ENCODE results near the gene FOSL1.

Gene FOSL1

DNA sequence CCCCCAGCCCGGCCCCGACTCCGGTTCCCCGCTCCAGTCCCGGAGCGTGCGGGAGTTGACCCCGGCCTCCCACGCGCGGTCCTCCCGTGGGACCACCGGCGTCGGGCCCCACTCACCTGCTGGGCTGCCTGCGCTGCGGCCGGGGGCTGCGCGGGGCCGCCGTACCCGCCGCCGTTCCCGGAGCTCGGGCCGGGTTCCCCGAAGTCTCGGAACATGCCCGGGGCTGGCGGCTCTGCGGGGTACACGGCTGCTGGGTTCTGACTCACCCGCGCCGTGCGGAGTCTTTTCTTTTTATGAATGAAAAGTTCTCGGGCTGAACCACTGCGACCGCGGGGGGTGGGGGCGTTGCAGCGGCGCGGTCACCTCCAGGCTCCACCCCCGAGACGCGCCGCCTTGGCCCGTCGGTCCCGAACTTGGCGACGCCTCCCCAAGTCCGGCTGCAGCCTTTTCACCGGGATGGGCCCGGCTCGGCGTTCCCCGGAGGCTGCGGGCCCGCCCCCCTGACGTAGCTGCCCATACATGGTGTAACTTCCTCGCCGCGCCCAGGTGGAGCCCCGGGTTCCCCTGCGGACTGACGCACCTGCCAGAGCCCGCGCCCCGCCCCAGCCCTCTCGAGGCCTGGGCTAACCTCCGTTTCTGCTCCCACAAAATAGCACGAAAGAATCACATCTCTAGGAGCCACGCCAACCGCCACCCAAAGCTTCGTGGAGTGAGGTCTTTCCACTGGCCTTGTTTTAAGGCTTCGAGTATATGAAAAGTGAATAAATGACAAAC, at the start of gene FOSL1:
Gene FOSL1, minus strand, starts transcription at position 264 of the 774 bp plus-strand sequence. Its CDS starts 49 bp downstream, at position 215.
- peak; percentile 64 for DNase-seq

DNA sequence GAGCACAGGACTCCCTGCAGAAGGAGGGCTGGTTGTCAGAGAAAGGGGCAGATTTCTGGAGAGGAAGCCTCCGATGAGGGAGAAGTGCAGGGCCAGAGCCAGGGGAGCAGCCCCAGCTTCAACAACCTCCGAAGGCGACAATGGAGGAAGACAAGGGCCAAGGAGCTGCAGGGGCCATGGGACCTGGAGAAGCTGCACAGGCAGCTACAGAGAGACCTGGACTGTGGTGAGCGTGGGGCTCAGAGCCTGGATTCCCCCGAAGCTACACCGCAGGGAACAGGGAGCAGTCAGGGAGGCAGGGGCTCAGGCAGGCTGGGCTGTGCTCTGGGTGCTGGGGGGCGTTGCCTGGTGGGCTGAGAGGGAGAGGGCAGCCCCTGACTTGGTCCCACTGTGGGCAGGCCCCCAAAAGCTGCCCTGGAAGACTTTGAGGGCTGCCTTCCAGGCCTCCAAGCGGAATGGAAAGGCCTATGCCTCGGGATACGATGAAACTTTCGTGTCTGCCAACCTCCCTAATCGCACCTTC, 47.5 kb upstream of the FOSL1 start:
- no peak for DNase-seq

DNA sequence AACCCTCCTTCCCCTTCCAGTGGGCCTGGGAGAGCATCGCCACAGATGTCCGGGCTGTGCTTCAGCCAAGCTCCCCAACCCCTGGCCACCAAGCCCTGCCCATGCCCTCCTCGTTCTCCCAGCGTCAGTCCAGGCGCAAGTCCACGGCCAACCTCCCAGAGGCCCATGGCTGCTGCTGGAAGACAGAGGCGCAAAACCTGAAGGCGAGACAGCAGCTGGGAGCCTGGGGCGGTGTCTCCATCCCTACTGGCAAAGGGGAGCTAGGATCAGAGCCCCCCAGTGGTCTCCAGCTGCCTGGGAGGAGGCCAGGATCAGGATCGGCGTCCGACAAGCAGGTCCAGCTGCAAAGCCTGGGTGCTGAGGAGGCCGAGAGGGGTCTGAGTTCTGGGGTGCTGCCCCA, 46.9 kb upstream of the FOSL1 start:
- DNase-seq: no peak

DNA sequence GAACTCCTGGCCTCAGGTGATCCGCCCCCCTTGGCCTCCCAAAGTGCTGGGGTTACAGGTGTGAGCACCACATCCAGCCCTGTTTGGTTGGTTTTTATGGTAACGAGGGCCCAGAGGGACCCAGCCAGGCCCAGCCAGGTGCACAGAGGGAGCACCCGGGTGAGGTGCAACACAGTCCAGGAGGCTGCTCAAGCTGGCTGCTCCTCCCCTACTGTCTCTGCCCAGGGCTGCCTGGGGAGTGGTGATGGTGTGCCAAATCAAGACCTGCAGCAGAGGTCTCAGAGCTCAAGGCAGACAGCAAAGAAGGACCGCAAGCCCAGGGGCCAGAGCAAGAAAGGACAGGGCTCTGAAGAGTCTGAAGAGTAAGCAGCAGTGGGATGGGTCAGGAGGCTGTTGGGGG, 46.5 kb upstream of the FOSL1 start:
- no peak for DNase-seq

DNA sequence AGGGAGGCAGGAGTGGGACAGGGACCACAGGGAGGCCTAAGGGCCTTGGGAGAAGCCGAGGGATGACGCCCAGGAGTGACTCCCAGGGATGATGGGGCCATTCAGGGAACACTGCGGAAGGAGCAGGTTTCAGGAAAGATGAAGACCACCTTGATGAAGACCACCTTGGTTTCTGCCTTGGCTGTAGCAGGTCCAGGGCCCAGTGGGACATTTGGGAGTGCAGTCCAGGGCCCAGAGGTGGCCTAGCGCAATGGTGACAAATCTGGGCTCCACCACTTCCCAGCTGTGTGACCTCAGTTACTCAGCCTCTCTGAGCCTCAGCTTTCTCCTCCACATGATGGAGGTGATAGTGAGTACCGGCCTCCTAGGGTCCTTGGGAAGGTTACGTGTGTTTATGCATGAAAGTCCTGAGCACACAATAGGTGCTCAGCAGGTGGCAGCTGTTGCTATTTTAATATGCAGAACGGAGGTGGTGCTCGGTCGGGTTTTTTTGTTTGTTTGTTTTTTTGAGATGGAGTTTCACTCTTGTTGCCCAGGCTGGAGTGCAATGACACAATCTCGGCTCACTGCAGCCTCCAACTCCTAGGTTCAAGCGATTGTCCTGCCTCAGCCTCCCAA, 45.9 kb upstream of the FOSL1 start:
- DNase-seq: no peak

DNA sequence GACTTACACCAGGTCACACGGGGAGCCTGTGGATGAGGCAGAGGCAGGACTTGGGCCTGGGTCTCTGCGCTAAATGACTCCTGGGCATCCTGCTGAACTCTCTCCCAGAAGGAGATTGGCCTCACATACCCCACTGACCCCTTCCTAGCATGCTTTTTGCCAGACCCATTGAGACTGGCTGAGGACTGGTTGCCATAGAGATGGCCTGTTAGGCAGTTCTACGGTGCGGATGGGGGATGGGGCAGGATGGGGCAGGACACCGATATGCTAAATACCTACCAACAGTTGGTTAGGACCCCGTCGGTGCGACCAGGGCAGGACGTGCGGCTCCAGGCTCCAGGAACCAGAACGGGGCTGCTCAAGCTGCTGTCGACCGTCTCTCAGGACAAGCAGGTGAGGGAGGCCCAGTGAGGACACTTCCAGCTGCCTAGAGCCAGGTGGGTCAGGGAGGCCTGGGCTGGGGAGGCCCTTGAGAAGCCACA, 45.3 kb upstream of the FOSL1 start, which contains the start of gene TSGA10IP:
Gene TSGA10IP, plus strand, starts transcription at position 51 of the 482 bp plus-strand sequence. Its CDS starts 196 bp downstream, at position 247.
- peak; percentile 39 for DNase-seq

DNA sequence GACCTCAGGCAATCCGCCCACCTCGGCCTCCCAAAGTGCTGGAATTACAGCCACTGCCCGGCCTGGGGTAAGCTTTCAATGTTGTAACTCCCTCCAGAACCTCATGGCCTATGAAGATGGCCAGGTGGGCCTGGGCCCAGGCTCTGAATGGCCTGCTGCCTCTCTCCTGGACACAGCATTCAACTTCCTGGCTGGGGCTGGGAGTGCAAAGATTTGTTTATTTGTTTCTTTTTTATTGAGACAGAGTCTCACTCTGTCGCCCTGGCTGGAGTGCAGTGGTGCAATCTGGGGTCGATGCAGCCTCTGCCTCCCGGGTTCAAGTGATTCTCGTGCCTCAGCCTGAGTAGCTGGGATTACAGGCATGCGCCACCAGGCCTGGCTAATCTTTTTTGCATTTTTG, 44.6 kb upstream of the FOSL1 start:
- no peak for DNase-seq

DNA sequence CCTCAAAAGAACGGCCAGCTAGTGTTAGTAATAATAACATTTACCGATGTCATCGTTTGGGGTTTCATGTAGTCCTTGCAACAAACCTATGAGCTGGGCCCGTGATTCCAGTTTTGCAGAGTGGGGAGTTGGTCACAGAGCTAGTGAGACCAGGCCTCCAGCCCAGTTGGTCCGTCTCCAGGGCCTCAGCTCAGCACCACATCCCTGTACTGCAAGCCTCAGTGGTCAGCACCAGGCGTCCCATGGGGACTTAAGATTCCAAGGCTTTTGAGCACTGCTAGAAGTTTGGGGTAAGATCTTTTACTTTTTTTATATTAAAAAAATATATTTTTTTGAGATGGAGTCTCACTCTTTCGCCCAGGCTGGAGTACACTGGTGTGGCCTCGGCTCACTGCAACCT, 44.0 kb upstream of the FOSL1 start:
- DNase-seq: no peak

DNA sequence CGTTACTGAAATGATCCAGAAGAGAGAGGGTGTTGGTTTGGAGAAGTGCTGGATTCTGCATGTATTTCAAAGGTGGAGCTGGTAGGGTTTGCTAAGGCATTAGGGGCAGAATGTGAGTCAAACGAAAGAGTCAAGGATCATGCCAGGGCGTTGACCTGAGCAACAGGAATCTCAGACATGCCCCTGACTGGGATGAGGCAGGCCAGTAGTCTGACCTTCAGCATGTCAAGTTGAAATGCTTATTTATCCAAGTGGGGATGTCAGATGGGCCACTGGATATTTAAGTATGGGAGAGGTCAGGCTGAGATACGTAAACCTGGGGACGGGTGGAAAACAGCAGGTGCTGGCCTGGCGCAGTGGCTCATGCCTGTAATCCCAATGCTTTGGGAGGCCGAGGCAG, 42.3 kb upstream of the FOSL1 start:
- no peak for DNase-seq

DNA sequence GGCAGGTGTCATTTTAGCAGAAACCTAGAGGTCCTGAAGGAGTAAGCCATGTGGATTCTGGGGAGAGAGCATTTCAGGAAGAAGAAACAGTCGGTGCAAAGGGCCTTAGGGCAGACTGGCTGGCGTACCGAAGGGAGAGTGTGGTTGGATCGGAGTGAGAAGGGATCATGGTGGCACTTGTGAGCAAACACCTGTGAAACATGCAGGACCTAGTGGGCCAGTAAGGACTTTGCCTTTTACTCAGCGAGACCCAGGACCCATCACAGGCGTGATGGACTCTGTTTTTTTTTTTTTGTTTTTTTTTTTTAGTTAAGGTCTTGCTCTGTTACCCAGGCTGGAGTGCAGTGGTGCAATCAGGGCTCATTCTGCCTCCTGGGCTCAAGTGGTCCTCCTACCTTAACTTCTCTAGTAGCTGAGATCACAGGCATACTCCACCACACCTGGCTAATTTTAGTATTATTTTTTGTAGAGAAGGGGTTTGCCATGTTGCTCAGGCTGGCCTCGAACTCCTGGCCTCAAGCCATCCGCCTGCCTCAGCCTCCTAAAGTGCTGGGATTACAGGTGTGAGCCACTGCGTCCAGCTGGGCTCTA, 41.6 kb upstream of the FOSL1 start:
- DNase-seq: no peak

DNA sequence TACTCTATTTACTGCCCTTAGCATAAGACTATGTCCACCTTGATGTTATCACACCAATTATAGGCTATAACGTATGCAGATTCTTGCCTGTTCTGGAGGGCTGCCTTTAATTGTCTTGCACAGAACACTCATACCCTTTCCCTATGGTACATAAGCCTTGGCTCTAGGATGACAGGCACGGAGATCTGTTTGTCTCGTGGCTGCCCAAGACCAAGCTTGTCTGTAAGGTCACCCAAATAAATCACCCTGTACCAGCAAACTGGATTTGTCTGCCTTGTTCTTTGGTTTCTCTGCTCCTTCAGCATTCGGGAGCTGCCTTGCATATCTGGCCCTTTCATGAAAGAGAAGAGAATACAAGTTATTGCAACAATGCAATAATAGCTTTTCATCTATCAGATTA, 37.6 kb upstream of the FOSL1 start:
- no peak for DNase-seq

DNA sequence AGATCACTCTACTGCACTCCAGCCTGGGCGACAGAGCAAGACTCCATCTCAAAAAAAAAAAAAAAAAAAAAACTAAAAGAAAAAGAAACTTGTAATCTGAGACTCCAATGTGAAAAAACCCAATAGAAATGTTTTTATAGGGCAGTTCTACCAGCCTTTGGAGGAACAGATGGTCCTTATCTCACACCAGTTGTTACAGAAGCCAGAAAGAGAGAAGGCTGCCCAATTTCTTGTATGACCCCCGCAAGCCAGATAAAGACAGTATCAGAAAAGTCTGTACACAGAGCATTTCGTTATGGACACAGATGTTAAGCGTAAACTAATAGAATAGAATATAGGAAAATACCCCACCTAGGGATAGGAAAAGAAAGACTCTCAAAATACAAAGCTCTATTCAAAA, 33.8 kb upstream of the FOSL1 start:
- DNase-seq: no peak

DNA sequence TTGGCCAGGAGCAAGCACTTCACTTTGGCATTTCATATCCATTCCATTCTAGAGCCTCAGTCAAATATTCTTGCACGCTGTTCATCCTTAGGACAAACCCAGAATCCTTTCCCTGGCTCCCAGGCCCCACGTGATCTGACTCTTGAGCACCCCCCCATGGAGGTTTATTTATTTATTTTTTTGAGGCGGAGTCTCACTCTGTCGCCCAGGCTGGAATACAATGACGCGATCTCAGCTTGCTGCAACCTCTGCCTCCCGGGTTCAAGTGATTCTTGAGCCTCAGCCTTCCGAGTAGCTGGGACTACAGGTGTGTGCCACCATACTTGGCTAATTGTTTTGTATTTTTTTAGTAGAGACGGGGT, 32.4 kb upstream of the FOSL1 start:
- DNase-seq: peak; percentile 28

DNA sequence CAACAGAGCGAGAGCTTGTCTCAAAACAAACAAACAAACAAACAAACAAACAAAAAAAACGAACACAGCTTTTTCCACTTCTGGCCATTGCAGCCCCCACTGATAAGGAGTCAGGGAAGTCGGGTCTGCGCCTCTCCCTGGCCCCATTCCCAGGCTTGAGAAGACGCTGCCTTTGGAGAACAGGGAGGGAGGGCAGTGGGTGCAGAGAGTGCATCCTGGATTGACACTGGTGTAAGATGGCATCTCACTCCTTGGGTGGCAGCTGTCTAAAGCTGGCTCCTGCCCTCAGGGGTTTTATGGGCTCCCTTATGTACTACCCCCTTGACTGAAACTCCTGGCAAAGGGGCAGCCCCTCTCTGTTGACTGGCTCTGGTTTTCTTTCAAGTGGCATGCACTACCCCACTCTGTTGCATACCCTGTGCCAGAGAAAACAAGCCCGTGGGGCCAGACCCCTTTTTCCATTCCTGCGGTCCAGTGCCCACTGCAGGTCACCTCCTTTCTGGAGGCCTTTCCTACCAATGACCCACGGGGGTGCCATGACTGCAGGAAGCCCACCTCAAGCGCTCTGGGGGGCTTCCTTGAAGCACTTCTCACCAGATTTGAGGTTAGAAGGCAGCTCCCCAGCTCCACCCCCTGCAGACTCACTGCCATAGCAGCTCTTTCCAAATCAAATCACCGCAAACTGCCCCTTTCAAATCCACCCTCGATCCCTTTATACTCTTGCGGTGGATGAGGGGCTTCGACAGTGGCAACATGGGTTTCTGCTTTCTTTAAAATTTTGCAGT, 31.8 kb upstream of the FOSL1 start:
- no peak for DNase-seq

DNA sequence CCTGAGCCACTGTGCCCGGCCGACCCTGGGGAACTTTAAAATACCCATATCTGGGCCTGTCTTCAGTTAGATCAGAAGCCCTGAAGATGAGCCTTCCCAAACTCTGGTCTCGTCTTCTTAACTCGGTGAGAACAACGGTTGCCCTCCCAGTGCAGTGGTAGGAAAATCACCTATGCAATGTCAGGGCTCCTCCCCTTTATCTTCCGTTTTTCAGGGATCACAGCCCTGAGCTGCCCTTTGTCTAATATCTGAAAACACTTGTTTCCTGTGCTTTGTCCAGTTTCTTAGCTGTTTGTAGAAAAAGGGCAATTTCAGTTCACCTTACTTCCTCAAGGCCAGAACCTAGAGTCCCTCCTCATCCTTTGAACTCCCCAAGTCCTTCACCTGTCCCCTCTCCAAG, 28.5 kb upstream of the FOSL1 start:
- DNase-seq: no peak

DNA sequence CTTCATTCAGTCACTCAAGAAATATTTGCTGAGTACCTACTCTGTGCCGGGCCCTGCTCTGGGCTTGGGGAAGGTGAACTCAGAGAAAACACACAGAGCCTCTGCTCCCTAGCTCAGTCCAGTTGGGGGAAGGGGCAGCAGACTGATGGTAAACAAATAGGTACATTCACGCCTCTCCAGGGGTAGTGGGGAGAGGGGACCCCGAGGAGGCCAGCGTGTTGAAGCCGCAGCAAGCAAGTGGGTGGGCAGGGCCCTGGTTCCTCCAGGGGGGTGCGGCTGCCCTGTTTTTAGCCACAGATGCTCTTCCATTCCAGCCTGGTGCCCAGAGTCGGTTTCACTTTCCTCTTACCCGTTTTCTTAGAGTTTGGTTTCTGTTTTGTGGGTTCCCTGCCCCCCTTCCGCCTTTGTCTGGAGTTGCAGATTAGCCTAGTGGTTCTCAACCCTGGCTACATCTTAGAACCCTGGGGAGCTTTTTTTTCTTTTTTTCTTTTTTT, 27.8 kb upstream of the FOSL1 start:
- no peak for DNase-seq

DNA sequence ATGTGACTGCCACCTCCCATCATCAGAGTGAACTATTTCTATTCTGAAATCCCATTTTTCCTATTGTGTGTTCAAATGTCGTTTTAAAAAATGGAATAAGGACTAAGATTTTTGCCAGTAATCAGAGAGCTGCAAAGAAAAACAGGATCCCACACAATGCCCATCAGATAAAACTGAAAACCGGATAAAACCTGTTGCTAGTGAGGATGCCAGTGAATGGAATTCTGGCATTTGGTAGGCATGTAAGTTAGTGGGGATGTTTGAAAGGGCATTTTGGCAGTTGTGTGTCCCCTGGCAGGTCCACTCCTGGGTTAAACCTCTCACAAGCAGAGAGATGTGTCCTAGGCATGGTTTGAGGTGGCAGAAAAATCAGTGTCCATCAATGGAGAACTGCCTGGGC, 25.2 kb upstream of the FOSL1 start:
- DNase-seq: no peak

DNA sequence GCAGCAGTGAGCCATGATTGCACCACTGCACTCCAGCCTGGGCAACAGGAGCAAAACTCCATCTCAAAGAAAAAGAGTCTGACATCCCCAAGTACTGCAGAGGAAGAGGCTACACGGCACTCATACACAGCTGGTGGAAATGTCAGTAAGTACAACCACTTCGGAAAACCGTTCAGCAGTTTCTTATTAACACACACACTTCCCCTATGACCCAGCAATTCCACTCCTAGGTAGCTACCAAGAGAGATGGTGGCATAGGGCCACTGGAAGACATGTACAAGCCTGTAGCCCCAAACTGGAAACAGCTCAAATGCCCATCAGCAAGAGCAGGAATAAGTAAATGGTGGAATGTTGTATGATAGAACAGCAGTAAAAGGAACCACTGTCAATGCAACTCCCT, 22.4 kb upstream of the FOSL1 start:
- DNase-seq: no peak

DNA sequence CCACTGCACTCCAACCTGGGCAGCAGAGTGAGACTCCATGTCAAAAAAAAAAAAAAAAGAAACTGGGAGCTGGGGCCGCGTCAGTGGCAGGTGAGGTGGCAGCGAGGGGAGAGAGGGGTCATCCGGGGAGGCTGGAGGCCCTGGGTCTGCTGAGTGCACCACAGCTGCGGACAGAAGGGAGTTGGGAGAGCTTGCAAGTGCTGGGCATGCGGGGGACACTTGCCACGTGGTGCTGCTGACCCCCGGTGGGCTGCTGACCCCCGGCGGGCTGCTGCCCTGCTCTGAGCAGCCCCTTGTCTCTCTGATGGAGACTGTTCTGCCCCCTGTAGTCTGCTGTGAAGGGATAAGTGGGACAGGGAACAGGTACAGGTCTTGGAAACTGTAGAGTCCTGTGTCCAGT, 21.7 kb upstream of the FOSL1 start:
- no peak for DNase-seq

DNA sequence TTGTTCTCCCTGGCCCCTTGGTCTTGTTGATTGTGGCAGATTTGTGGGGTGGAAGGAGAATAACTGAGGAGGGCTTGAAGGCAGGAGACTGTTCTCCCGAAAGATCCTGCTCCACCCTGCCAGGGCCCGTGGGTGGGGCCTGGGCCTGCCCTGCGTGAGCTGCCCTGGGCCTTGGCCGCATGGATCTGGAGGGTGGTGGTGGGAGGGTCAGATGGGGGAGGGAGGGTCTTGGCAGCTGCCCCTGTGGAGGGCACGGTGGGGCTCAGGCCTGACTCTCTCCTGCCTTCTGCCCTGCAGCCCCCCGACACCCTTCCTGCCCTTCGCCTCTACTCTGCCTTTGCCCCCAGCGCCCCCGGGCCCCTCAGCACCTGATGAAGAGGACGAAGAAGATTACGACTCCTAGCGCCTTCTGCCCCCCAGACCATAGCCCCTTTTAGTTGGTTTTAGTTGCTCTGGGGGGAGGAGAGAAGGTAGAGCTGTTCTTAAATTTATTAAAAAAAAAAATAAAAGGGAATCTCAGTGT, 20.9 kb upstream of the FOSL1 start:
- no peak for DNase-seq

DNA sequence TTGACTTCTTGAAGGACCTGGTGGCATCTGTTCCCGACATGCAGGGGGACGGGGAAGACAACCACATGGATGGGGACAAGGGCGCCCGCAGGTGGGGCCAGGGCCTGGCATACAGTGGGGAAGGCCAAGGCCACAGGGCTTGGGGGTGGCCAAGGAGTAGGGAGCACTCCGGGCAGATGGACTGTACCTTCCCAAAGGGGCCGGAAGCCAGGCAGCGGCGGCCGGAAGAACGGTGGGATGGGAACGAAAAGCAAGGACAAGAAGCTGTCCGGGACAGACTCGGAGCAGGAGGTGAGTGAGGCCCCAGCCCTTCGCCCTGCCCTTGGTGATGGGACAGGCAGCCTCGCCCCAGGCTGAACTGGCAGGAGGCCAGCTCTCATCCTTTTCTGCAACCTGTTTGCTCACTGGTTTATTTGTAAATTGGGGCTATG, 20.2 kb upstream of the FOSL1 start:
- DNase-seq: no peak

DNA sequence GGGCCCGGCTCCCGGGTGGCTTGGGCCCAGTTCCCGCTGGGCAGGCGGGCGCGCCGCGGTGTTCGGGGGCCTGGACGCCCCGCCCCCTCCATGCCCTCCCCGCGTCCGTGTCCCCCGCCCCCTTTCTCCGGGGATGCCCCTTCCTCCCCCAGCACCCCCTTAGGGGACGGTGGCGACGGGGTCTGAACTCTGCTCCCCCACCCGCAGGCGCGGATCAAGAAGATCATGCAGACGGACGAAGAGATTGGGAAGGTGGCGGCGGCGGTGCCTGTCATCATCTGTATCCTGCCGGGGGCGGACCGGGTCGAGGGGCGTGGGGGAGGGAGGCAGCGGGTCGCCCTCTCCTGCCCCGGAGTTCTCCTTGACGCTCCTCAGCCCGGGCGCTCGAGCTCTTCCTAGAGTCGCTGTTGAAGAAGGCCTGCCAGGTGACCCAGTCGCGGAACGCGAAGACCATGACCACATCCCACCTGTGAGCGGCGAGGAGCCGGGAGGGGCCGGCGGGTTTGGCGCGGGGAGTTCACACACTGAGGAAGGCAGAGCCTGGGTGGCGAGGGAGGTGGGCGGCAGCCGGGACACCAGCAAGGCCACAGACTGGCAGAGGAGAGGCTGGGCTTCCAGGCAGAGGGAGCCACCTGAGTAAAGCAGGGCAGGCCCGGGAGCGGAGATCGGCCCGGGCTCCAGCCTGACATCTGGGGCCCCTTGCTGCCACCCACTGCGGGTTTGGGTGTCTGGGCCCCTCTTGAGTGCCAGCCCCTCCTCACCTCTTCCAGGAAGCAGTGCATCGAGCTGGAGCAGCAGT, 19.6 kb upstream of the FOSL1 start:
- DNase-seq: peak; percentile 52
